ELF-1 (cell line): ENCODE measurements around the gene HOXA9.
A peak's percentile ranks its signal among the peaks of the same experiment; 100 is the strongest.

Experiments
- DNase-seq: peaks from one replicate; pipeline ENCODE4 v3.0.0-alpha.2; 2016; ENCODE audit warnings: low read depth, low spot score

The HOXA9 gene

DNA sequence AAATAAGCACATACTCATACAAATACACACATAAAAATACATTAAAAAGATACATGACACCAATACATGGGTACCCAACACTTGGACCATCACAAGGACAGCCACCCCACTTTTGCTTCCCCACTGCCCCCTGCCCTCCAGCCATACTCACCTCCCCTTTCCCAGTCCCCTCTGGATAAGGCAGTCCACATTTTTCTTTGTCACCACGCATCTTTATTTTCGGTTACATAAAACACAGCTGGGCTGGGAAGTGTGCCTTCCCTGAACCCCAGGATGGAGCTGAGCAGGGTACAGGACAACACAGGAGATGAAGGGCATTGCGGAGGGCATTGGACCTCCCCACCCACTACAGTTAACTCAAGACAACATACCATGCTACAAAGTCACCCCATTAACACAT lies 11.8 kb downstream of the HOXA9 start:
- peak; percentile 1 for DNase-seq

DNA sequence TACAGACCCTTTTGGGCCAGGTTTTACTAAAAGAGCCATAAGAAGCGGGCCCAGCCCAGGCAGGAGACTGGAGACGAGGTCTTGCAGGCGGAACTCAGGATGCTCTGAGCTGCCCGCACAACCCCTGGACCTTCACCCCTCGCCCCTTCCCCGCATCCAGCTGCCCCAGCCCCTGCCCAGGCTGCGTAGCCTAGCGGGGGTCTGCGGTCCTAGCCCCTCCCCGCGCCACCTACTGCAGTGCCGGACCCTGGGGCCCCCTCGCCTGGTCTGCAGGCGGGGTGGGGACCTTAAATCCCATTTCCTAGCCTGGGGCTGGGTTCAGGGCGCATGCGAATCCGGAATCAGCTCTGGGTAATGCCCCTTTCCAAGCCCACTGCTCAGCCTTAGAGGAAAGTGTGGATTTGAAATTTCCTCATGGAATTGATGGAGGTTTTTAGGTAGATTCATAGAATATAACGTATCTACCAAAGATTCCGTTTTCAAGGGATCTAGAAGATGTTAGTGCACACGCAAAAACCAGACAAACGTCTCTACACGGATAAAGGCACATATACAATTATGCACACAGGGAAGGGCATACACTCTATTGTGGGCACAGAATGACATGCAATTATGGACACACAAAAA lies 12.4 kb downstream of the HOXA9 start:
- DNase-seq: no peak

DNA sequence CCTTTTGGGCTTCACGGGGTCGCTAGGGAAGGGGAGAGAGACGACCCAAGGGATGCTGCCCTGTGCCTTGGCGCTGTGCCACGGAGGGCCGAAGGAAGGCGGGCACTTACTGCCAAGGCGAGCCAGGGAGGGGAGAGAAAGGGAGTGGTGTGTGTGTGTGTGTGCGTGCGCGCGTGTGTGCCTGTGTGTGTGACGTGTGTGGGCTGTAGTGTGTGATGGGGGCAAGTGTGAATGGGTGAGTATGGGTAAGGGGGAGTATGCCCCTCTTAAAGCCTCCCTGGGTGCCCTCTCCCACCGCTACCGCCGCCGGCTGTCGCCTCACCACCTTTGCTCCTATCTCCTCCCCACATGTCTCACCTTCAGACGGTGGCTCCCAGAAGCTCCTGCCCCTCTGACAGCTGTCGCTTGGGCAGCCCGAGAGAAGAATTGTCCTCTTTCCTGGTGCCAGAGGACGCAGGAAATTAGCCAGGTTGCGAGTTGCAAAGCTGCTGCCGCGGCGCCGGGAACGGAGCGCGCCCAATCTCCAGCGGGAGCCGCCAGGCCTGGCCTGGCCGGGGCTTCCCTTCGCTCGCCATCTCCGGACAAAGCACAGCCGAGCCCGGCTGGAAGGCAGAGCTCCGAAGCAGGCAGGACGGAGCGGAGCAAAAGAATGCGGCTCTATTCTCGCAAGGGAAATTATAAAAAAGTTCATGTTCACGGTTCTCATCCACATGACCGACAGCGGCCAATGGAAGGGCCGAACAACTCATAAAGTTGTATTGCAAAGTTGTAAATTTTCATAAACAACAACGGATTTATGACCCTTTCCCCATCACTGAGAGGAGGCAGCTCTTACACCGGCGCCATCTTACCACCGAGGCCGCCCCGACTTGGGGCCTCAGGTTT lies 13.2 kb downstream of the HOXA9 start, which contains the start of gene HOXA3:
TSS of gene HOXA3 (minus strand) at position 653 of the 885 bp plus-strand sequence. CDS start 41,943 bp downstream, outside the sequence.
- peak; percentile 63 for DNase-seq

DNA sequence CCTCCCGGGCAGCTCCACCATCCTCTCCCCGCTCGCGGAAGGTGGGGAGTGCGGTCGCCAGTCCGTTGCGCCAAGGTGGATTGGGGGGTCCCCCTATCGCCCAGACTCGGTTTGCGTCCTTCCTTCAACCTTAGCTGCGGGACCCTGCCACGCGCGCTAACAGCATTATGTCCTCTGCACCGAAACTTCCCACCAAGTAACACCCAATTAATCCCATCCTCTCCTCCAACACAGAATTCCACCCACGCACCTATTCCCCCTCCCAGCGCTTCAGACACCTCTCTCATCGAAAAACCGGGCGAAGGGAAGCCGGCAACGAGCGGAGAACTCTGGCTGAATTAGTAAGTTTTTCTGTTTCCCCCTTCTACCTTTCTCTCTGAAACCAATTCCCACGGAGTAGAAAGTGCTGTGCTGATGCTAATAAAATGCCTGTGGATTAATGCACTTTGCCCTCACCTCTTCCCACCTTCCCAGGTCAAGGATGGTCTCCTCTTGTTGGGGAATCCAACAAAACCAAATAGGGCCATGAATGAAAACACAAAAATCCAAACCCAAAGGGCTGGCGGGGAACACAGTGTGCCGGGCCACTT lies 13.9 kb downstream of the HOXA9 start:
- no peak for DNase-seq

DNA sequence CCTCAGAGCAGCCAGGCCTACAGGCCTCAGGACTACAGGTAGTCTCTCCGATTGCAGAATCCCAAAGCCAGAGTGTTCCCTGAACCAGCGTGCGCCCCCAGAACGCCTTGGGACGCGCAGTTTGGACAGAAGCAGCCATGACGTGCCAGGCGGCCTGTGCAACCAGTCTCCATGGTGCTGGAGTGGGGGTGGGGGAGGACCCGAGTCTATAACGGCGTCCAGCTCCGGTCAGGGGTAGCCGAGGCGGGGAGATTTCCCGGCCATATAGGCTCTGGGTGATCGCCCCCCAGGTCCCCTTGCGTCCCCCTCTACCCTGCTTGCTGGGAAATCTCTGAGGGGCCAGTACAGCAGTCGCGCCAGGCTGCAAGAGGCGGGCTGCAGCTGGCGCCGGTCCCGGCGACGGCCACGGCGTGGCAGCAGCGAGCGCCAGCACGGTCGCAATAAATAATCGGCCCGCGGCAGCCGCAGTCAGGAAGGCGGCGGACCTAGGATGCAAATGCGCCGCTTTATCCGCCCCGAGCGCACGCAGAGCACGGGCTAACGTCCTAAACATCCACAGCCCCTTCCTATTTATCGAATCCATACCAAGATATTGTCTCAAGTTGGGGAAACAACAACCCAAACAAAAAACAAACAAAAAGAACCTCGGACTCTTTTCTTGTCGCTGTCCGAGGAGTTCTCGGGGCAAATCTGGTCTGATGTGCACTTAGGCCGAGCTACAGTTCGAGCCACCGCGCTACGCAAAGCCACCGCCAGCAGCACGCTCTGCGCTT lies 14.6 kb downstream of the HOXA9 start:
- DNase-seq: peak; percentile 92

DNA sequence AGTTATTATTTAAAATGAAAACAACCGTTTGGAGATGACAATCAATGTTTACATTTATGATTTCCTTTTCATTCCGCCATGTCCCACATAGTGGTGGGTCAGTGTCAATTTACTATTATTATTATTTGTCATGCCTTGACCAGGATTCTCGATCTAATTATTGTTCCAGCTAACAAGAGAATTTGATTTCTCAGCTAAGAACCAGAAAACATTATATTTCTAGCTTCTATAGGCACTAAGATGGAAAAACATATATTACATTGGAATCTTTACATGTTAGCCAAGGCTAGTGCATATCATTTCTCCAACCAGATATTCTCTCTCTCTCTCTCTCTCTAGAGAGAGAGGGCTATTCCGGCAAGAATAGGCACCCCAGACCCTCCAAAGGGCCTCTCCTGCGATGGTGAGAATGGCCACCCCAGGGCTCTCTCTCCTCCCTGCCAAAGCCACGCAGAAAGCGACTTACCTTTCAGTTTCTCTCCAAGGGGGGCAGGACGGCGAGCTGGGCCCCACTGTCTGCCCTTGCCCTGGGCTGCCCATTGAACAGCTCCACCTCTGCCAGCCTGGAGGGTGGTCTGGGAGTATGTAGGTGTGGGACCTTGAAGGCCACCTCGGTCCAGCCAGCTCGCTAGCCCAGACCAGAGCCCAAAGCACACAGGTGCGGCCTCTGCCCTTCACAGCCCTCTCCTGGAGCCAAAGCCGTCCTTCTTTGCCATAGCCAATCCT lies 15.3 kb downstream of the HOXA9 start:
- no peak for DNase-seq

DNA sequence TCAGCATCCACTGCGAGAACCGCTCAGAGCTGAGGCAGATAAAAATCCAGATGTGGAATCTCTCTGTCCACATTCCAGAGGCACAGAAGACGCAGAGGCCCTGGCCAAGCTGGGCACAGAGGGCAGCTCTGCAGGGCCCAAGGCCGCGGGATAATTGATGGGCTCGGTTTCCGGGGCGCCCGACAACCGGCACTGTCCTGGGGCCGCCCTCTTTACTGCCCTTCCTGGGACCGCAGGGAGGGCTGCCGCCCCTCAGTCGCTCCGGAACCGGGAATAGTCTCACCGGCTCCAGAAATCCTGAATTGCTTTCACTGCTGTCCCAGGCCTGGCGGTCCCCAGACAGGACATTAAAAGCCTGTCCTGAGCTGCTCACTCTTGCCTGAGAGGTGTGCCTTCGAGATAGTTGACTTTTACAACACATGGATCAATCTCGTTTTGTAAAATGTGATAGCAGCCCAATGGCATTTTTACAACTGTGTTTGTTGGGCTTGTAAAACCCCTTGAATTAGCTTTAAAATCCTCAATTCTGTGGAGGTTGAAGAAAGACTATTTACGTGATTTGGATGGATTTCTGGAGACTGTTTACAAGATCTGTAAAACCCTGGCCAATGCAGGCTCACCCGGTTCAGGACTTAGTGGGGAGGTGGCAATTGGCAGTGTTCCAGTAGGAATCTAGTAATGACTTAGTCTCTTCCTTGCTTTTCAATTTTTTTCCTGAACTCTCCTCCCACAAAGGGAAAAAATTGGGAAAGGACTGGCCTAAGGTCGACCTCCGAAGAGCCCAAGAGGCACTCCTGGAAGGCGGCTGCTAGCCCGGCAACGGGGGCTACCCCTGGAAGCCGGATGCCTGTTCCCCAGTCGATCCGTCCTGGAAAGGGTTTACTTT lies 16.3 kb downstream of the HOXA9 start:
- DNase-seq: peak; percentile 28

DNA sequence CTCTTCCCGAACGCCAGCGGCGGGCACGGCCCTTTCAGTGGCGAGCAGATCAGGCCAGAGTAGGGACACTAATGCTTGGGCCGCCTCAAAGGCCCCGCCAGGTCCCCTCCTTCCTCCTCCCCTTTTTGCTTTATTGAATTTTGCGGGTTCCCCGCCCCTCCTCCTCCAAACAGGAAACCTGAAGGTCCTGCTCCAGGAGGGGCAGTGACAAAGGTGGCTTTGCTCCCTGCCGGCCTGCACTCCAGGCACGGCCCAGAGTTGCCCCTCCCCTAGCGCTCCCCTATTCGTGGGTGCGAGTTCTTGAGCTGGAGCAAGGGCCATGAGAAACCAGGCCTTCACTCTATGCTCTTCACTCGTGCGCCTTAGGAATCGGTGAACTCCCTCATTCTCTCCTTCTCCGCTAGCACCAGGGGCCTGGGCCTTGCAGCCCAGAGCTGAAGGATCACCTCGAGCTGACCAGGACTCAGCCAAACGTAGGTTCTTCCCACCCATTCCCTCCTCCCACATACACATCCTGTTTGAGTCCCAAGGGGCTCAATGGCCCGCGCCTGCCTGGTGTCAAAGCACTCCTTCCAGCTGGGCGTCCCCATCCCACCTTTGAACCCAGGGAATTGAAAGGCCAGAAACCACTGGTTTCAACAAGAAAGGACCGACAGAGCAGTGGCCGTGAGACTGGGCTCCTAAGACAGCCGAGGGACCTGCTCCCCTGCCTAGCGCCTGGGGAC lies 17.1 kb downstream of the HOXA9 start:
- DNase-seq: peak; percentile 51

DNA sequence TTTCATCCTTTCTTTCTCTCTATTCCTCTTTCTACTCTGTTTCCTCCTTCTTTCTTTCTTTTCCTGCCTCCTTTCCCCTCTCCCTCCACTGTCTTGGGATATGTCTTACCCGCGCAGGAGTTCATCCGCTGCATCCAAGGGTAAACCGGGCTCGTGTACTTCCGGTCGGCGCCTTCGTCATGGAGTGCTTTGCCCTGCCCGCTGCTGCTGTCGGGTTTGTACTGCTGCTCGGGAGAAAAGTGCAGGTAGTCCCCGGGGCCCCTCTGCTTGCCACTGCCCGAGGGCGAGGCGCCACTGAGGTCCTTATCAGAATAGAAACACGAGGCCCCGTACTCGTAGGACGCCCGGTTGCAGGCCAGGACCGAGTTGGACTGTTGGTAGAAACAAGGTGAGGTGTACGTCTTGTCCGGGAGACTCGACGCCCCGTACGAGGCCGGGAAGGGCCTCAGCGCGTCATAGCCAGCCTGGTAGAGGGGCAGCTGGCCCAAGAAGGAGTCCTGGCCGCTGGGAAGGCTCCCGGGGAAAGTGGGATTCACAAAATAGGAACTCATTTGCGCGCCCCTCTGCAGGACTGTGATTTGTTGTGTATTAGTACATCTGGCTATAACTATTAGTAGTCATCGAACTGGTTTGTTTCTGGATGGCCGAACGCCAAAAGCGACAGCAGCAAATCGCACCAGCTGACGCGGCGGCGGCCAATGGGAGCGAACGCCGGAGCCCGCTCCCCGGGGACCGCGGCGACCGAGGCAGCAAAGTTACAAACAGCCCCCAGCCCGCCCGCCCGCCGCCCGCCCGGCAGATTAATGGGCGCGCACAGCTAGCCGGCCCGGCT lies 17.9 kb downstream of the HOXA9 start, which contains the start of gene HOXA6:
TSS of gene HOXA6 (minus strand) at position 576 of the 832 bp plus-strand sequence. CDS start at position 551, 25 bp downstream.
- peak; percentile 58 for DNase-seq

DNA sequence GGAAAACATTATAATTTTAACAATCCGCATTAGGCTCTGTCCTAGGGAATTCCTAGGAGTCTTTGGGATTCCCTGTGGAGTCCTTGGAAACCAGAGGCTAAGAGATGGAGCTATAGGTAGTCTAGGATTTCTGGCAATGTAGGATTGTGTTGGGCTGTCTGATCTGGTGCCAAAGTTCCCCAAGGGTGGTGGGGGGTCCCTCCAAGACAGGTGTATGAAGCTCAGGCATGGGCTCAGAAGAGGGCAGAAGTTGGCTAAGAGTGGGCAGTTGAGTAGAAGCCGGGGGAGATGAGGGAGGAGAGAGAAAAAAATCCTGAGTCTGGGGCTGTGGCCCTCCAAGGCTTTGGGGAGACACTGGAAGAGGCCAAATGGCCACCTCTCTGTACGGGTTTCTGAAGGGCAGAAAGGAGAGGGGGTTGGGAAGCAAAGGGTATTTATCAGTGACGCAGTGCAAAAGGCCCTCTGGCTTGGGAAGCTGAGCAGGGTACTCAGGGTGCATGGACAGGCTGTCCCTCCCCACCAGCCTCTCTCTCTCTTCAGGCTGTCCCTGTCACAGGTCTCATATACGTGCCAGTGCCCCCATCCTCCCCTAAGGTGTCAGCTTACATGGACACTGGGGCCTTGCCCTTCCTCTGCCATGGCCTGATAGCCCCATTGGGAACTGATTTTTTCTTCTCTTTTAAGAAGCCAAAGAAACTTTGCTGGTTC lies 18.7 kb downstream of the HOXA9 start:
- DNase-seq: no peak

DNA sequence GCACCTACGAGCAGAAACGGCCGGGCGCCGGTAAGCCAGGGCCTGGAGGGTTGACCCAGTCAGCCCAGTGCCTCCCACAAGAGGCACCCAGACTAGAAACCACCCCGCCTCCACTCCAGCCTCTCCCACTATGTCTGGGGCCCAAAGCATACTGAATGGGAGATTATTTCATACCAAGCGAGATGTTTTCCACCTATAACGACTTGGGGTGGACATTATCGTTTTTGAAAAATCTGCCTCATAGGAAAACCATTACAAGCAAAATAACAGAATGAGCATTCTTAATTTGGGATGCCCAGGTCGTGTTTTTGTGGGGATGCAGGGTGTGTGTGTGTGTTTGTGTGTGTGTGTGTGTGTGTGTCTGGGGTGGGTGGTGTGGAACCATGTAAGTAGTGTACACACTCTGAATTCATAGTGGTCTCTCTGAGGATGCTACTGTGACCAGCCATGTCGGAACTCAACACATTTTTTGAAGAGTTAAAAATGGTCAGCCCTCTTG lies 19.4 kb downstream of the HOXA9 start:
- DNase-seq: no peak

DNA sequence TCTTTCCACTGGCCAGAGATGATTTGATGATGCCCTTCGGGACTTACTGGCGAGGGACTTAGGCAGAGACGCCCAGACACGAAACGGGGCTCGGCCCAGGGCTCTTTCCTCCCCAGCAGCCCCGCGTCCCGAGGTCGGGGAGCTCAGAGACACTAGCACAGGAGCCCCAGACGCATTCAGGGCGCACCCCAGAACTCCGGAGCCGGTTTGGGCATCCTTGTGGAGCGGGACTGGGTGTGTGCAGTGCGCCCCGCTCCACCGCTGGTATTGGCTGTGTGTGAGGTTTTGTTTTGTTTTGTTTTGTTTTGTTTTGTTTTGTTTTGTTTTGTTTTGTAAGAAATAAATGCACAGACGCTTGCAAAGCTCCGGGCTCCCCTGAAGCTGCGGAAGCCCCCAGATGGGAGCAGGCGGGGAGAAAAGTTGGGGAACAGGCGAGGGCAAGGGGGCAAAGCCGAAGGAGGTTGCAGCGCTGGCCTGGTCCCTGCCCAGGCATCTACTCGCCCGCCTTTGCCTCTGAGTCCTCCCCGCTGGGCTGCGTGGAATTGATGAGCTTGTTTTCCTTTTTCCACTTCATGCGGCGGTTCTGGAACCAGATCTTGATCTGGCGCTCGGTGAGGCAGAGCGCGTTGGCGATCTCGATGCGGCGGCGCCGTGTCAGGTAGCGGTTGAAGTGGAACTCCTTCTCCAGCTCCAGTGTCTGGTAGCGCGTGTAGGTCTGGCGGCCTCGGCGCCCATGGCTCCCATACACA lies 20.0 kb downstream of the HOXA9 start:
- peak; percentile 43 for DNase-seq

DNA sequence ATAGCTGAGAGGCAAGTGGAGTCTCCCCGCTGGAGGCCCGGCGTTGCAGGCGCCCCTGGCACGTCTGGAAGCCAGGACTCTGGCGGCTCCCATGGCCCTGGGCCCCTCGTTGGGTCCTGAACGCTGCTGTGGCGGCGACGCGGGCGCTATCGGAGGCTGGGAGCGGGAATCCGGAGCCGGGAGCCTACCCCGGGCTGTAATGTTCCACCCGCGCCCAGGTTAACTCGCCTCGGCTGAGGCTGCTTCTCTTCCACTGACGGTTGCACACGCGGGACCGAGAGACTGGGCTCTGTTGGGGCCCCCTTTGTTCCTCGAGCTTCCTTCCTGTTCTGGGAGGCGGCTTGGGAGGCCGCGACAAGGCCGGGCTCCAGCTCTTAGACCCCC lies 20.6 kb downstream of the HOXA9 start:
- peak; percentile 45 for DNase-seq

DNA sequence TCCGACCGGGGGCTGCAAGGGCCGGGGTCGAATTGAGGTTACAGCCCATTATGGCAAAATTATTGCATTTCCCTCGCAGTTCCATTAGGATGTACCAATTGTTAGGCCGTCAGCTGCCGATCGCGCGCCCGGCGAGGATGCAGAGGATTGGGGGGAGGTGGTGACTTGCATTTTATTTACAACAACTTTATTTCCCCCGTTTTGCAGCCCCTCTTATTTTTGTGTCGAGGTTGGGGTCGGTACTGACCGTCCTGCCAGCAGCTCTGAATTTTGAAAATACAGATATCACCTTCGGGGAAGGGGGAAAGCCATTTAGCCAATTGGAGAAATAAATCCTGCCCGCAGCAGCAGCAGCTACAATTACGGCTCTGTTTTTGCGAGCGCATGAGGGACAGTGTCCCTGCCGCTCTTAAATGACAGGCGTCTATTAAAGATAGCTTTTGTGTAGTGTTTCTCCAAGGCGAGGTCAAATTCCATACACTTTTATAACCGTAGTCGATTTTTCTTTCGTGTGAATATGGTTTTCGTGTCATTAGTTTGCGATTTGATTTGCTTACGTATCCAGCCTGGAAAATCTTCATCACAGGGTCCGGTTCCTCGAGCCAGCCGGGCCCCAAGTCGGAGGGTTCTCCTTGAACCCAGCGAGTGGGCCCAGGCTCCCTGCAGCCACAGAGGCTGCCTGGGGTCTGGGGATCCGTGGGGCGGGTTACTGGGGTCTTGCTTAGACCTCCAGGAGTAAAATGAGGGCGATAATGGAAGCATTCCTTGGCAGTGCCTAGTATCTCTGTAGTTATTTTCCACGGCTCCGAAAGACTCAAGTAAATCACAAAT lies 21.2 kb downstream of the HOXA9 start:
- DNase-seq: peak; percentile 24

DNA sequence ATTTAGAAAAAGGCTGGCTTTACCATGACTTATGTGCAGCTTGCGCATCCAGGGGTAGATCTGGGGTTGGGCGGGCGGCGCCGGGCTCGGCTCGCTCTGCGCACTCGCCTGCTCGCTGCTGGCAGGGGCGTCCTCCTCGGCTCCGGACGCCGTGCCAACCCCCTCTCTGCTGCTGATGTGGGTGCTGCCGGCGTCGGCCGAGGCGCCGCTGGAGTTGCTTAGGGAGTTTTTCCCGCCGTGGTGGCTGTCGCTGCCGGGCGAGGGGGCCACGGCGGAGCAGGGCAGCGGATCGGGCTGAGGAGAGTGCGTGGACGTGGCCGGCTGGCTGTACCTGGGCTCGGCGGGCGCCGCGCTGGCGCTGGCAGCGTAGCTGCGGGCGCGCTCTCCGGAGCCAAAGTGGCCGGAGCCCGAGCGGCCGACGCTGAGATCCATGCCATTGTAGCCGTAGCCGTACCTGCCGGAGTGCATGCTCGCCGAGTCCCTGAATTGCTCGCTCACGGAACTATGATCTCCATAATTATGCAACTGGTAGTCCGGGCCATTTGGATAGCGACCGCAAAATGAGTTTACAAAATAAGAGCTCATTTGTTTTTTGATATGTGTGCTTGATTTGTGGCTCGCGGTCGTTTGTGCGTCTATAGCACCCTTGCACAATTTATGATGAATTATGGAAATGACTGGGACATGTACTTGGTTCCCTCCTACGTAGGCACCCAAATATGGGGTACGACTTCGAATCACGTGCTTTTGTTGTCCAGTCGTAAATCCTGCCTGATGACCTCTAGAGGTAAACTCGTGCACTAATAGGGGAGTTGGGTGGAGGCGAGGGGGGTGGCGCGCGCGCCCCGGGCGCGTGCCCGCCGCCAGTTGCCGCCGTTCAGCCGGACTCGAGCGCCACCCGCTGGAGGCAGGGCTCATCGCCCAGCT lies 22.1 kb downstream of the HOXA9 start, which contains the start of gene HOXA5:
TSS of gene HOXA5 (minus strand) at position 659 of the 927 bp plus-strand sequence. CDS start at position 585, 74 bp downstream.
- peak; percentile 96 for DNase-seq
